ENCODE data around the gene EGF.

DNA sequence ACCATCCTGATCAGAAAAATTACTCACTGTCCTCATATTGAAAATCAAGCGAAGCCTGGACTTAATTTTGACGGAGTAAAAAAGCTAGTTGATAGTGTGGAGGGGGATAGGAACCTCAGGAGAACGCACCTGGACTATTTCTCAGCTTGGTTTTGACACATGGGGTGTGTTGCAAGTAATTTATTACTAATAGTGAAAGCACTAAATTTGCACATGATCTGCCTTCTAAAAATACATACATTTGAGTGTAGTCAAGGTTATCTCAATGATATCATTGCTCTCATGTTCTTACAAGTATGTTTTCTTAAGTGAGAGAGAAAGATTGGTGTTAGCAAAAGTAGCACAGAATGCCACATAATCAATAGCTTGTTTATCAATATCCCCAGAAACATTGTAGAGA lies 35.3 kb upstream of the EGF start:
- TF ChIP-seq, protein P1, sequence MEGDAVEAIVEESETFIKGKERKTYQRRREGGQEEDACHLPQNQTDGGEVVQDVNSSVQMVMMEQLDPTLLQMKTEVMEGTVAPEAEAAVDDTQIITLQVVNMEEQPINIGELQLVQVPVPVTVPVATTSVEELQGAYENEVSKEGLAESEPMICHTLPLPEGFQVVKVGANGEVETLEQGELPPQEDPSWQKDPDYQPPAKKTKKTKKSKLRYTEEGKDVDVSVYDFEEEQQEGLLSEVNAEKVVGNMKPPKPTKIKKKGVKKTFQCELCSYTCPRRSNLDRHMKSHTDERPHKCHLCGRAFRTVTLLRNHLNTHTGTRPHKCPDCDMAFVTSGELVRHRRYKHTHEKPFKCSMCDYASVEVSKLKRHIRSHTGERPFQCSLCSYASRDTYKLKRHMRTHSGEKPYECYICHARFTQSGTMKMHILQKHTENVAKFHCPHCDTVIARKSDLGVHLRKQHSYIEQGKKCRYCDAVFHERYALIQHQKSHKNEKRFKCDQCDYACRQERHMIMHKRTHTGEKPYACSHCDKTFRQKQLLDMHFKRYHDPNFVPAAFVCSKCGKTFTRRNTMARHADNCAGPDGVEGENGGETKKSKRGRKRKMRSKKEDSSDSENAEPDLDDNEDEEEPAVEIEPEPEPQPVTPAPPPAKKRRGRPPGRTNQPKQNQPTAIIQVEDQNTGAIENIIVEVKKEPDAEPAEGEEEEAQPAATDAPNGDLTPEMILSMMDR (IDR thresholded peaks at IDR 0.05) = no peak
- no peak for TF ChIP-seq POLR2A (IDR thresholded peaks at IDR 0.05)
